Measurements from ENCODE around the gene MIB1.

MIB1 gene

GRCh38 chr18:21841570-21841969 lies 101.0 kb downstream of the MIB1 start:
- no peaks in the 10 kb centered on the region for H4K20me1 ChIP-seq (ENCODE audit: control insufficient read depth, insufficient read depth, low read depth, low read length)
- H3F3A ChIP-seq (ENCODE audit: control insufficient read depth, insufficient read depth), result no peaks in the 10 kb centered on the region
- H3K27me3 ChIP-seq (ENCODE audit: control insufficient read depth, low read length), result no peaks in the 10 kb centered on the region
- H3K4me3 ChIP-seq (ENCODE audit: low read length), result no peak overlapping the region
- no peak for TF ChIP-seq EZH2phosphoT487 (IDR thresholded peaks at IDR 0.05; ENCODE audit: borderline replicate concordance, low read length)
- TF ChIP-seq CTCF (IDR thresholded peaks at IDR 0.05; ENCODE audit: low read depth, low read length, poor library complexity, severe bottlenecking), result no peak
- H3K79me2 ChIP-seq (ENCODE audit: control insufficient read depth, low read length), result no peaks in the 10 kb centered on the region
- H3K4me2 ChIP-seq (ENCODE audit: low read length), result no peak overlapping the region
- H3K36me3 ChIP-seq (ENCODE audit: control insufficient read depth, low read length), result peaks cover 41% of the 10 kb centered on the region
- no peaks in the 10 kb centered on the region for H3K9me3 ChIP-seq (ENCODE audit: control insufficient read depth, insufficient read depth, low read length)
- H3K9me2 ChIP-seq (replicated peaks; ENCODE audit: control insufficient read depth, low read length), result no peaks in the 10 kb centered on the region
- H3K27ac ChIP-seq (ENCODE audit: low read depth, low read length), result no peak overlapping the region
- peaks cover 7% of the 10 kb centered on the region for H3K4me1 ChIP-seq (ENCODE audit: control insufficient read depth, low read length)

GRCh38 chr18:21843341-21843740 lies 102.7 kb downstream of the MIB1 start:
- Histone ChIP-seq H3K36me3 (ENCODE audit: control insufficient read depth, low read length) (peaks cover 43% of the 10 kb centered on the region), H3K4me1 (ENCODE audit: control insufficient read depth, low read length) (peaks cover 7% of the 10 kb centered on the region), H3K79me2 (ENCODE audit: control insufficient read depth, low read length) (no peaks in the 10 kb centered on the region), H4K20me1 (ENCODE audit: control insufficient read depth, insufficient read depth, low read depth, low read length) (no peaks in the 10 kb centered on the region), H3F3A (ENCODE audit: control insufficient read depth, insufficient read depth) (no peaks in the 10 kb centered on the region), H3K27me3 (ENCODE audit: control insufficient read depth, low read length) (no peaks in the 10 kb centered on the region), H3K4me3 (ENCODE audit: low read length) (no peak overlapping the region), H3K9me2 (replicated peaks; ENCODE audit: control insufficient read depth, low read length) (no peaks in the 10 kb centered on the region), H3K27ac (ENCODE audit: low read depth, low read length) (no peak overlapping the region), H3K4me2 (ENCODE audit: low read length) (no peak overlapping the region), H3K9me3 (ENCODE audit: control insufficient read depth, insufficient read depth, low read length) (no peaks in the 10 kb centered on the region)
- no peak for TF ChIP-seq CTCF (IDR thresholded peaks at IDR 0.05; ENCODE audit: low read depth, low read length, poor library complexity, severe bottlenecking)
- no peak for TF ChIP-seq EZH2phosphoT487 (IDR thresholded peaks at IDR 0.05; ENCODE audit: borderline replicate concordance, low read length)

- Histone ChIP-seq H3K4me3 (ENCODE audit: low read length) (no peak overlapping the region), H3K36me3 (ENCODE audit: control insufficient read depth, low read length) (peaks cover 9% of the 10 kb centered on the region), H3K4me2 (ENCODE audit: low read length) (no peak overlapping the region), H3K79me2 (ENCODE audit: control insufficient read depth, low read length) (no peaks in the 10 kb centered on the region), H3K9me2 (replicated peaks; ENCODE audit: control insufficient read depth, low read length) (no peaks in the 10 kb centered on the region), H3F3A (ENCODE audit: control insufficient read depth, insufficient read depth) (no peaks in the 10 kb centered on the region), H3K27me3 (ENCODE audit: control insufficient read depth, low read length) (no peaks in the 10 kb centered on the region), H3K4me1 (ENCODE audit: control insufficient read depth, low read length) (peaks cover 16% of the 10 kb centered on the region), H4K20me1 (ENCODE audit: control insufficient read depth, insufficient read depth, low read depth, low read length) (no peaks in the 10 kb centered on the region), H3K9me3 (ENCODE audit: control insufficient read depth, insufficient read depth, low read length) (no peaks in the 10 kb centered on the region), H3K27ac (ENCODE audit: low read depth, low read length) (no peak overlapping the region)
- TF ChIP-seq CTCF (IDR thresholded peaks at IDR 0.05; ENCODE audit: low read depth, low read length, poor library complexity, severe bottlenecking) (peak; percentile 42), EZH2phosphoT487 (IDR thresholded peaks at IDR 0.05; ENCODE audit: borderline replicate concordance, low read length) (no peak)
These were observed 110.9 kb downstream of the MIB1 start for GRCh38 chr18:21851327-21851961.
